ENCODE results near the gene COL15A1. TPM values are rescaled to one million over a fixed set of nuclear protein-coding genes. Genes with fewer than 3 reads are reported as not detected.

COL15A1 gene
- polyA plus RNA-seq, 1 donor, result 19.7 TPM

GRCh38 chr9:98990181-98990870 lies 46.6 kb downstream of the COL15A1 start:
- Histone ChIP-seq H3K27ac (ENCODE audit: low read length) (no peak overlapping the region), H3K4me3 (ENCODE audit: low read length) (no peak overlapping the region), H3K27me3 (ENCODE audit: control insufficient read depth, insufficient read depth, low read length) (peaks cover 4% of the 10 kb centered on the region), H3K9me3 (ENCODE audit: control insufficient read depth, low read depth, low read length) (peaks cover 9% of the 10 kb centered on the region), H3K4me1 (ENCODE audit: control insufficient read depth, insufficient read depth, low read length) (peaks cover 10% of the 10 kb centered on the region), H3K36me3 (ENCODE audit: control insufficient read depth, insufficient read depth, low read length) (no peaks in the 10 kb centered on the region)
- DNase-seq, result no peak
- no CpG with 5 or more reads among the region's 8 CpGs for WGBS (ENCODE audit: insufficient coverage, low lambda C conversion rate)

- Histone ChIP-seq H3K9me3 (ENCODE audit: control insufficient read depth, low read depth, low read length) (peaks cover 9% of the 10 kb centered on the region), H3K27ac (ENCODE audit: low read length) (no peak overlapping the region), H3K4me1 (ENCODE audit: control insufficient read depth, insufficient read depth, low read length) (peaks cover 10% of the 10 kb centered on the region), H3K36me3 (ENCODE audit: control insufficient read depth, insufficient read depth, low read length) (no peaks in the 10 kb centered on the region), H3K27me3 (ENCODE audit: control insufficient read depth, insufficient read depth, low read length) (peaks cover under 1% of the 10 kb centered on the region), H3K4me3 (ENCODE audit: low read length) (no peak overlapping the region)
- DNase-seq, result no peak
- WGBS (ENCODE audit: insufficient coverage, low lambda C conversion rate), result no CpG with 5 or more reads among the region's 33 CpGs
Observed at GRCh38 chr9:98992107-98992884, 48.6 kb downstream of the COL15A1 start.

- DNase-seq, result no peak
- Histone ChIP-seq H3K27me3 (ENCODE audit: control insufficient read depth, insufficient read depth, low read length) (no peaks in the 10 kb centered on the region), H3K9me3 (ENCODE audit: control insufficient read depth, low read depth, low read length) (peaks cover 9% of the 10 kb centered on the region), H3K36me3 (ENCODE audit: control insufficient read depth, insufficient read depth, low read length) (no peaks in the 10 kb centered on the region), H3K4me1 (ENCODE audit: control insufficient read depth, insufficient read depth, low read length) (peaks cover 10% of the 10 kb centered on the region), H3K4me3 (ENCODE audit: low read length) (no peak overlapping the region), H3K27ac (ENCODE audit: low read length) (no peak overlapping the region)
- no CpG with 5 or more reads among the region's 6 CpGs for WGBS (ENCODE audit: insufficient coverage, low lambda C conversion rate)
Observed at GRCh38 chr9:98992885-98993569, 49.3 kb downstream of the COL15A1 start.

GRCh38 chr9:98993570-98993945 lies 49.9 kb downstream of the COL15A1 start:
- Histone ChIP-seq H3K4me1 (ENCODE audit: control insufficient read depth, insufficient read depth, low read length) (peaks cover 10% of the 10 kb centered on the region), H3K27ac (ENCODE audit: low read length) (no peak overlapping the region), H3K9me3 (ENCODE audit: control insufficient read depth, low read depth, low read length) (peaks cover 9% of the 10 kb centered on the region), H3K4me3 (ENCODE audit: low read length) (no peak overlapping the region), H3K36me3 (ENCODE audit: control insufficient read depth, insufficient read depth, low read length) (no peaks in the 10 kb centered on the region), H3K27me3 (ENCODE audit: control insufficient read depth, insufficient read depth, low read length) (no peaks in the 10 kb centered on the region)
- DNase-seq, result peak in 1 of 2 donors; percentile 68
- no CpG with 5 or more reads among the region's 6 CpGs for WGBS (ENCODE audit: insufficient coverage, low lambda C conversion rate)

- H3K27ac ChIP-seq (ENCODE audit: low read length), result no peak overlapping the region
- no peaks in the 10 kb centered on the region for H3K27me3 ChIP-seq (ENCODE audit: control insufficient read depth, insufficient read depth, low read length)
- no peak overlapping the region for H3K4me3 ChIP-seq (ENCODE audit: low read length)
- no CpG with 5 or more reads among the region's 12 CpGs for WGBS (ENCODE audit: insufficient coverage, low lambda C conversion rate)
- H3K36me3 ChIP-seq (ENCODE audit: control insufficient read depth, insufficient read depth, low read length), result no peaks in the 10 kb centered on the region
- peaks cover 9% of the 10 kb centered on the region for H3K9me3 ChIP-seq (ENCODE audit: control insufficient read depth, low read depth, low read length)
- peaks cover 10% of the 10 kb centered on the region for H3K4me1 ChIP-seq (ENCODE audit: control insufficient read depth, insufficient read depth, low read length)
- DNase-seq, result peak in 1 of 2 donors; percentile 20
Observed at GRCh38 chr9:98994172-98995058, 50.7 kb downstream of the COL15A1 start.

- Histone ChIP-seq H3K9me3 (ENCODE audit: control insufficient read depth, low read depth, low read length) (peaks cover 9% of the 10 kb centered on the region), H3K36me3 (ENCODE audit: control insufficient read depth, insufficient read depth, low read length) (no peaks in the 10 kb centered on the region), H3K27ac (ENCODE audit: low read length) (no peak overlapping the region), H3K4me3 (ENCODE audit: low read length) (no peak overlapping the region), H3K4me1 (ENCODE audit: control insufficient read depth, insufficient read depth, low read length) (peaks cover 10% of the 10 kb centered on the region), H3K27me3 (ENCODE audit: control insufficient read depth, insufficient read depth, low read length) (no peaks in the 10 kb centered on the region)
- WGBS (ENCODE audit: insufficient coverage, low lambda C conversion rate), result no CpG with 5 or more reads among the region's 3 CpGs
- DNase-seq, result no peak
Observed at GRCh38 chr9:98995059-98995671, 51.5 kb downstream of the COL15A1 start.

GRCh38 chr9:98995971-98996504 lies 52.3 kb downstream of the COL15A1 start:
- no peak overlapping the region for H3K27ac ChIP-seq (ENCODE audit: low read length)
- H3K4me1 ChIP-seq (ENCODE audit: control insufficient read depth, insufficient read depth, low read length), result peaks cover 10% of the 10 kb centered on the region
- no peaks in the 10 kb centered on the region for H3K27me3 ChIP-seq (ENCODE audit: control insufficient read depth, insufficient read depth, low read length)
- no peaks in the 10 kb centered on the region for H3K36me3 ChIP-seq (ENCODE audit: control insufficient read depth, insufficient read depth, low read length)
- H3K9me3 ChIP-seq (ENCODE audit: control insufficient read depth, low read depth, low read length), result peaks cover 9% of the 10 kb centered on the region
- H3K4me3 ChIP-seq (ENCODE audit: low read length), result no peak overlapping the region
- DNase-seq, result no peak
- WGBS (ENCODE audit: insufficient coverage, low lambda C conversion rate), result no CpG with 5 or more reads among the region's 7 CpGs

- Histone ChIP-seq H3K4me3 (ENCODE audit: low read length) (no peak overlapping the region), H3K4me1 (ENCODE audit: control insufficient read depth, insufficient read depth, low read length) (peaks cover 10% of the 10 kb centered on the region), H3K9me3 (ENCODE audit: control insufficient read depth, low read depth, low read length) (peaks cover under 1% of the 10 kb centered on the region), H3K36me3 (ENCODE audit: control insufficient read depth, insufficient read depth, low read length) (no peaks in the 10 kb centered on the region), H3K27ac (ENCODE audit: low read length) (no peak overlapping the region), H3K27me3 (ENCODE audit: control insufficient read depth, insufficient read depth, low read length) (no peaks in the 10 kb centered on the region)
- no CpG with 5 or more reads among the region's 4 CpGs for WGBS (ENCODE audit: insufficient coverage, low lambda C conversion rate)
- DNase-seq, result no peak
Observed at GRCh38 chr9:98997604-98998003, 53.9 kb downstream of the COL15A1 start.

GRCh38 chr9:98998441-98999151 lies 54.9 kb downstream of the COL15A1 start:
- Histone ChIP-seq H3K27me3 (ENCODE audit: control insufficient read depth, insufficient read depth, low read length) (no peaks in the 10 kb centered on the region), H3K36me3 (ENCODE audit: control insufficient read depth, insufficient read depth, low read length) (no peaks in the 10 kb centered on the region), H3K4me1 (ENCODE audit: control insufficient read depth, insufficient read depth, low read length) (peaks cover 10% of the 10 kb centered on the region), H3K9me3 (ENCODE audit: control insufficient read depth, low read depth, low read length) (no peaks in the 10 kb centered on the region), H3K27ac (ENCODE audit: low read length) (no peak overlapping the region), H3K4me3 (ENCODE audit: low read length) (no peak overlapping the region)
- WGBS (ENCODE audit: insufficient coverage, low lambda C conversion rate), result no CpG with 5 or more reads among the region's 19 CpGs
- DNase-seq, result peak; percentile 34 to 58

Data from large intestine (tissue), 3 donors.